ENCODE measurements around the gene PCNX1. TPM values are rescaled to one million over a fixed set of nuclear protein-coding genes. Genes with fewer than 3 reads are reported as not detected.

PCNX1 gene
- polyA plus RNA-seq, 3 donors: 7.3 to 26.7 (median 8.1) TPM

GRCh38 chr14:71031000-71031399, 123.7 kb downstream of the PCNX1 start:
- no peaks in the 10 kb centered on the region for H3K27me3 ChIP-seq (ENCODE audit: control insufficient read depth in 2 of 2, insufficient read depth in 2 of 2, low read length in 2 of 2)
- H3K27ac ChIP-seq (ENCODE audit: low read depth in 1 of 2, low read length in 2 of 2): no peak overlapping the region
- no CpG with 5 or more reads among the region's 1 CpG for WGBS (ENCODE audit: insufficient coverage)
- H3K4me1 Mint-ChIP-seq: no peaks in the 10 kb centered on the region
- no peaks in the 10 kb centered on the region for H3K27me3 Mint-ChIP-seq (ENCODE audit: low read depth in 3 of 3)
- peak overlapping the region in 1 of 7 donors; percentile 15 for H3K27ac Mint-ChIP-seq
- H3K9ac ChIP-seq (ENCODE audit: insufficient read depth, low read length, poor library complexity, severe bottlenecking): no peak overlapping the region
- H3K36me3 Mint-ChIP-seq: peaks cover 71 to 77% of the 10 kb centered on the region in 2 donors
- H3K4me3 ChIP-seq (replicated peaks in 1 of 3; ENCODE audit: low read depth in 2 of 3, low read length in 3 of 3): no peak overlapping the region
- no peaks in the 10 kb centered on the region for H3K4me1 ChIP-seq (ENCODE audit: control insufficient read depth in 1 of 2, insufficient read depth in 2 of 2, low read length in 2 of 2)
- H3K9me3 ChIP-seq (replicated peaks in 1 of 2; ENCODE audit: control insufficient read depth in 1 of 2, insufficient read depth in 1 of 2, low read length in 2 of 2): no peaks in the 10 kb centered on the region
- H3K79me2 ChIP-seq (ENCODE audit: insufficient read depth, low read length): no peaks in the 10 kb centered on the region
- H3K9me3 Mint-ChIP-seq: peaks cover 0 to 7% (median 1%) of the 10 kb centered on the region in 7 donors
- H2AFZ ChIP-seq (ENCODE audit: insufficient read depth, low read depth, low read length, poor library complexity, severe bottlenecking): no peak overlapping the region
- DNase-seq: no peak
- no peak overlapping the region for H3K4me2 ChIP-seq (replicated peaks; ENCODE audit: extremely low read depth, low read length, poor library complexity, severe bottlenecking)
- no peaks in the 10 kb centered on the region for H4K20me1 ChIP-seq (ENCODE audit: insufficient read depth, low read length)
- intact Hi-C loops (cut with micrococcal nuclease): no loop called here
- peaks cover 89 to 98% of the 10 kb centered on the region in 2 donors for H3K36me3 ChIP-seq (replicated peaks in 1 of 2; ENCODE audit: control insufficient read depth in 1 of 2, insufficient read depth in 2 of 2, low read length in 2 of 2)
- H3K4me3 Mint-ChIP-seq: no peak overlapping the region
- no peak for TF ChIP-seq CTCF (IDR thresholded peaks at IDR 0.05)

GRCh38 chr14:71036433-71036832, 129.2 kb downstream of the PCNX1 start:
- no peak overlapping the region for H3K4me2 ChIP-seq (replicated peaks; ENCODE audit: extremely low read depth, low read length, poor library complexity, severe bottlenecking)
- H3K4me1 ChIP-seq (ENCODE audit: control insufficient read depth in 1 of 2, insufficient read depth in 2 of 2, low read length in 2 of 2): no peaks in the 10 kb centered on the region
- peaks cover 3 to 9% of the 10 kb centered on the region in 2 donors for H3K9me3 ChIP-seq (replicated peaks in 1 of 2; ENCODE audit: control insufficient read depth in 1 of 2, insufficient read depth in 1 of 2, low read length in 2 of 2)
- H3K9ac ChIP-seq (ENCODE audit: insufficient read depth, low read length, poor library complexity, severe bottlenecking): no peak overlapping the region
- H3K27me3 ChIP-seq (ENCODE audit: control insufficient read depth in 2 of 2, insufficient read depth in 2 of 2, low read length in 2 of 2): no peaks in the 10 kb centered on the region
- H3K27me3 Mint-ChIP-seq (ENCODE audit: low read depth in 3 of 3): no peaks in the 10 kb centered on the region
- peaks cover 5 to 18% (median 8%) of the 10 kb centered on the region in 7 donors for H3K9me3 Mint-ChIP-seq
- H3K27ac ChIP-seq (ENCODE audit: low read depth in 1 of 2, low read length in 2 of 2): no peak overlapping the region
- no peak overlapping the region for H3K27ac Mint-ChIP-seq
- DNase-seq: no peak
- no peak overlapping the region for H2AFZ ChIP-seq (ENCODE audit: insufficient read depth, low read depth, low read length, poor library complexity, severe bottlenecking)
- peaks cover 51 to 78% of the 10 kb centered on the region in 2 donors for H3K36me3 ChIP-seq (replicated peaks in 1 of 2; ENCODE audit: control insufficient read depth in 1 of 2, insufficient read depth in 2 of 2, low read length in 2 of 2)
- no peak overlapping the region for H3K4me3 ChIP-seq (replicated peaks in 1 of 3; ENCODE audit: low read depth in 2 of 3, low read length in 3 of 3)
- TF ChIP-seq CTCF (IDR thresholded peaks at IDR 0.05): no peak
- no peaks in the 10 kb centered on the region for H3K4me1 Mint-ChIP-seq
- WGBS (ENCODE audit: insufficient coverage): no CpG with 5 or more reads among the region's 4 CpGs
- intact Hi-C loops (cut with micrococcal nuclease): no loop called here
- no peak overlapping the region for H3K4me3 Mint-ChIP-seq
- H3K36me3 Mint-ChIP-seq: peaks cover 68 to 77% of the 10 kb centered on the region in 2 donors
- no peaks in the 10 kb centered on the region for H3K79me2 ChIP-seq (ENCODE audit: insufficient read depth, low read length)
- H4K20me1 ChIP-seq (ENCODE audit: insufficient read depth, low read length): no peaks in the 10 kb centered on the region

All from CD14-positive monocyte (primary cell).